Measurements from ENCODE around the gene MAL.

MAL gene

GRCh38 chr2:95016616-95017015 lies 8.9 kb upstream of the MAL start:
- no peak for DNase-seq (ENCODE audit: low read depth, low spot score)

DNA sequence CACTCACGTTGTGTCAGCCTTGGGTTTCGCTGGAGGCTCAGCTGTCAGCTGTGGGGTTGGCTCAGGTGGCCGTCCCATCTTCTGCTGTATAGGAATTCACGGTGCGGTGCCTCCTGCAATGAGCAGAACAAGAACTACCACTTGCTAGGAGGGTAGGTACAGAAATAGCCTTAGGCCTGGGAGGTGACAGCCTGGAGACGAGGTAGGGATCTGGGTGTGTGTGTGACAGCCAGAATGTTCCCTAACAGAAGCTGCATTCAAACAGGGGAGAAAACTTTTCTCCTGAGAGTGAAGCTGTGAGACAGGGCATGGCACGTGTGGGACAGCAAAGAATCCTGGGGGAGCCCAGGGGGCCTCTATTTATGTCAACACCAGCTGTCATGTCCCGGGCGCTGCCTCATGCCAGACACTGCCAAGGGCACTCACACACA lies 8.4 kb upstream of the MAL start:
- no peak for DNase-seq (ENCODE audit: low read depth, low spot score)

GRCh38 chr2:95017836-95018235 lies 7.7 kb upstream of the MAL start:
- no peak for DNase-seq (ENCODE audit: low read depth, low spot score)

- DNase-seq (ENCODE audit: low read depth, low spot score): no peak
These were observed 7.2 kb upstream of the MAL start for GRCh38 chr2:95018301-95018700.

- DNase-seq (ENCODE audit: low read depth, low spot score): no peak
These were observed 6.5 kb upstream of the MAL start for GRCh38 chr2:95018861-95019550.

DNA sequence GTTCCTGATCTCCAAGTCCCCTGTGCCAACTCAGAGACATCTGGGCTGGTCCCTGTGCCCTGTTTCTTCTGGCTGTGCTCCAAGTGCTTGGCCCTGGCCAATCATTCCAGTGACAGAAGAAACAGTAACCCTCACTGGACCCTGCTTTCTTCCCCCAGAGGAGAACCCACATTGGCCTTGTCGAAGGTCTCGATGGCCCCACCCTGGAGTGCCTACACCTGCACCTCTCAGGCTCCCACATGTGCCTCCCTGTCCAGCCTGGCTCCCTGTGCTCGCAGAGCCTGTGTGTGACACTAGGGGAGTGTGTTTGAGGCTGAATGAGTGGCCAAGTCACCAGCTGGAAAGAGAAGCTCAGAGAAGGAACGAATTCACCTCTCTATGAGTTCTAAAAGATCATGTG lies 5.9 kb upstream of the MAL start:
- DNase-seq (ENCODE audit: low read depth, low spot score): no peak

- DNase-seq (ENCODE audit: low read depth, low spot score): no peak
These were observed 5.1 kb upstream of the MAL start for GRCh38 chr2:95020275-95021022.

- DNase-seq (ENCODE audit: low read depth, low spot score): no peak
These were observed 4.5 kb upstream of the MAL start for GRCh38 chr2:95021023-95021416.

DNA sequence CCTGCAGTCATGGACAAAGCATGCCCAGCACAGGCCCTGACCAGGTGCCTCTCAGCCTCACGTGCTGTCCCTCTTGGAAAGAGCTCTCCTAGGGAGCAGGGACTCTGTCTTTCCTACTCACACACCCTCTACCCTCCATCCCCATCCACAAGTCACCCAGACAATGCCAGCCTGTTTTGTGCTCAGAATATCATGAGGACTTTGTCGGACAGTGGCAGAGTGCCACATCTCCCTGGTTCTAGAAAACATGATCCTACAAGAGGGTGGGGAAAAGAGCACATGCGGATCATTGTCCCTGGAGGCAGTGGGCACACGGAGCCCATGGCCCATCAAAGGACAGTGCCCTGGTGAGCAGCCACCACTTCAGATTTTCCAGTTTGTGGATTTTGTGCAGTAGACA lies 3.7 kb upstream of the MAL start:
- no peak for DNase-seq (ENCODE audit: low read depth, low spot score)

- peak; percentile 76 for DNase-seq (ENCODE audit: low read depth, low spot score)
These were observed 2.9 kb upstream of the MAL start for GRCh38 chr2:95022309-95023221.

DNA sequence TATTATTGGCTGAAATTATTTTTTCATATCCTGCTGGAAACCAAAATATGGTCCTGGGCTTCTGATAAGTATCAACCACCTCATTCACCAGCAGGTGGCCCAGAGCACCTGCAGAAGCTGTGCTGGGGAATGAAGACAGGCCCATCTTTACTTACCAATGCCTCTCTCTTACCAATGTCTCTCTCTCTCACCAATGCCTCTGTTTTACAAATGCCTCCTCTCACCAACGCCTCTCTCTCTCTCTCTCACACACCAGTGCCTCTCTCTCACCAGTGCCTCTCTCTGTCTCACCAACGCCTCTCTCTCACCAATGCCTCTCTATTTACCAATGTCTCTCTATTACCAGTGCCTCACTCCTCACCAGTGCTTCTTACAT lies 2.3 kb upstream of the MAL start:
- DNase-seq (ENCODE audit: low read depth, low spot score): no peak

- DNase-seq (ENCODE audit: low read depth, low spot score): no peak
These were observed 1.1 kb upstream of the MAL start for GRCh38 chr2:95024371-95024770.

DNA sequence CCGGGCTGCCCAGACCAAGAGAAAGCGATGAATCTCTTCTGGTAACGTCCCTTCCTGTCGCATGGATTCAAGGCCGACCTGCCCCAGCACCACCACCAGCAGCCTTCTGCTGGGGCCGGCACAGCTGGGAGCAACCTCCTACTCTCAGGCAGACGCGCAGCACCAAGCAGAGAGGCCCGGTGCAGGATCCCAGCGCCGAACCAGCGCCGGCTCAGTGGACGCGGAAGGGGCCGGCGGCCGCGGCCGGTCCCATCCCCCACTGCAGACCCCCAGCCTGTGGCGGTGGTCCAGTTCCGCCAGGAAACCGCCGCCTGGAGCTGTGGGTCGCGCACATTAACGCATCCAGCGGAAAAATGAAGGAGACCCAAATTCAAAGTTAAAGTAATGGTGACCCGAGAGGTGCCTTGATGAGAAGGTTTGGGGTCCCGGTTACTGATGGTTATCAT lies 525 bp upstream of the MAL start:
- no peak for DNase-seq (ENCODE audit: low read depth, low spot score)

- DNase-seq (ENCODE audit: low read depth, low spot score): no peak
These were observed 1.2 kb downstream of the MAL start for GRCh38 chr2:95026471-95027368.

DNA sequence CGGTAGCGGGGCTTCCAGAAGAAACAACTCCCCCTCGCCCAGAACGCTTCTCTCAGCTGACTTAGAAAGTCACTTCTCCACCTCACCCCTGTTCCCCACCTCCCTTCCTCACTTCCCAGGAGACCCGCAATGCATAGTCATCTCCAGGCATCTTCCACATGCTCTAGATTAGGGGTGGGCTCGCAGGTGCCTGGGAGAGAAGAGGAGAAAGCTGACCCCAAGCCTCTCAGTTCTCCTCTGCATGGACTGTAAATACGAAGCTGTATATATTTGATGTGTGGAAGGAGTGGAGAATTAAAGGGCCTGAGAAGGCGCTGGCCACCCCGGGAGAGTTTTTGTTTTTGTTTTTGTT lies 1.8 kb downstream of the MAL start:
- DNase-seq (ENCODE audit: low read depth, low spot score): no peak

DNA sequence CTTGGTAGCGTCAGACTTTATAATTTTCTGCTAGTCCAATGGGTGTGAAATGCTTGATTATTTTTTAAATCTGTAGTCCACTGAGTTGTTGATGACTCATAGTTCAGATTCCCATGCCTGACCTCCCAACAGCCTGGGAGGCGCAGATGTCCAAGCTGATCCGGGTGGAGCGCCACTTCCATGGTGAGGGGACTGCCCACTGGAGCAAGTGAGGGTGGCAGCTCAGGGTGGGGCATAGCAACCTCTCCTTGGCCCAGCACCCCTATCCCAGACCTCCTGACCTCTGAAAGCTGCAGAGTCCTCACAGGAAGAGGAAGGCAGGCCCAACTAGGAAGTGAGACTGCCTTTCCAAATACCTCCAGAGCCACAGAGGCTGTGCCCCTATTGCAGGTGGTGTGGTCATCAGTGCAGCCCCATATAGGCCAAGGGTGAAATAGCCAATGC lies 4.4 kb downstream of the MAL start:
- no peak for DNase-seq (ENCODE audit: low read depth, low spot score)

DNA sequence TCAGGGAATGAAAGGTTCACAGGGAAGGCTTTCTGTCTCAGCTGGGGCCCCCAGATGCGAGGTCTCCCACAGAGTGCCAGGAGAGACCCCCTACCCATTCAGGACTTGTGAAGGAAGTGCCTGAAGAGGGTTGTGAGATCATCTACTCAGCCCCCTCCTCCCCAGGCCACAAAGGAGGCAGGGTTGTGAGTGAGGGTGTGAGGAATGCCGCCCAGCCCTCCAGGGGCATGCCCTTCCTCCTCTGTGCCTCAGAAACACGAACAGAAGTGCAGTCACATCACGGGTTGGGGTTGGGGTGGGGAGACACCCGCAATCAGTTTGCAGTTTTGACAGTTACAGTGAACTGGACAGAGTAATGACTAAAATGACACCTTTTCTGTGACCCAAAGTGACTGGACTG lies 5.0 kb downstream of the MAL start:
- DNase-seq (ENCODE audit: low read depth, low spot score): no peak

- DNase-seq (ENCODE audit: low read depth, low spot score): no peak
These were observed 5.7 kb downstream of the MAL start for GRCh38 chr2:95031076-95031725.

DNA sequence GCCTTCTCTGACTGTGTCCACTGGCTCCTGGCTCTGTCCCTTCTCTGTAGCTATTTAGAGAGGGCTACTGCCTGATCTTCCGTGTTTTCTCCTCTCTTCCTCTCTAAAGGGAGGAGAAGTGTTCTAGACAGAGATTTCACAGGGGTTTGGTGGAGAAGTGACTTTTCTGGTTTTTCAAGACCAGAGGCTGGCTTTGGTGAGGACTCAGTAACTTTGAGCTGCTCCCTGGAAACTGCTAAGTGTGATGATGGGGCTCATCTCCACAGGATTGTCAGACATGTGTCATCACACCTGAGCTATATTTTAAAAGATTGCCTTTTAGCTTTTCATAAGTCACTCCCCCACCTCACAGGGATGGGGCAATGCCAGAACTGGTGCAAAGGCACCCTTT lies 6.2 kb downstream of the MAL start:
- DNase-seq (ENCODE audit: low read depth, low spot score): no peak

- DNase-seq (ENCODE audit: low read depth, low spot score): no peak
These were observed 6.8 kb downstream of the MAL start for GRCh38 chr2:95032341-95032740.
